PC-9 (cell line): ENCODE data around the gene DKC1. TPM values are rescaled to one million over a fixed set of nuclear protein-coding genes. Genes with fewer than 3 reads are reported as not detected.

Experiments used
- BruUV-seq: library from RNA; stranded (reverse); fragments of 400-500 nt; replicated peaks from 2 replicates; lab custom pipeline; 2021; lab: Mats Ljungman, UMichigan
- CTCF ChIA-PET: fragments of 300-600 bp; sonication (Branson Sonifier 250); formaldehyde crosslinking; loops from one replicate; lab custom pipeline; 2022; ENCODE audit warnings: antibody characterized with exemption; lab: Charles Lee
- POLR2A ChIA-PET: fragments of 300-600 bp; sonication (Branson Sonifier 250); formaldehyde crosslinking; loops from one replicate; lab custom pipeline; 2022; ENCODE audit warnings: antibody characterized with exemption; ENCODE audit not compliant: unreplicated experiment; lab: Charles Lee
- DNase-seq, 2 experiments: peaks; one replicate each; pipeline versions ENCODE4 v3.0.0 to v3.0.0-alpha.2; 2015 to 2022; ENCODE audit warnings: mixed read lengths in 1 of 2
- H2AFZ ChIP-seq: fragments of 200-600 bp; sonication (generic); 2 replicates; pipeline ENCODE4 v1.8.1; 2017; ENCODE audit warnings: antibody characterized with exemption
- H3F3A ChIP-seq: fragments of 200-600 bp; sonication (generic); 2 replicates; pipeline ENCODE4 v1.8.1; 2017; ENCODE audit warnings: antibody characterized with exemption, mild to moderate bottlenecking, low read depth; ENCODE audit not compliant: insufficient read depth
- H3K27ac ChIP-seq: fragments of 200-600 bp; sonication (generic); 2 replicates; pipeline ENCODE4 v1.6.1; 2016; ENCODE audit warnings: mixed run types
- H3K27me3 ChIP-seq: fragments of 200-600 bp; sonication (generic); 2 replicates; pipeline ENCODE4 v1.6.1; 2016; ENCODE audit warnings: low read depth, mixed run types; ENCODE audit not compliant: insufficient read depth
- H3K36me3 ChIP-seq: fragments of 200-600 bp; sonication (generic); 2 replicates; pipeline ENCODE4 v1.6.1; 2016; ENCODE audit warnings: low read depth, mixed run types
- H3K4me1 ChIP-seq: fragments of 200-600 bp; sonication (generic); replicated peaks from 2 replicates; pipeline ENCODE4 v1.6.1; 2016; ENCODE audit warnings: mixed run types; ENCODE audit not compliant: insufficient read depth
- H3K4me2 ChIP-seq: fragments of 200-600 bp; sonication (generic); 2 replicates; pipeline ENCODE4 v1.6.1; 2017; ENCODE audit warnings: mixed run types
- H3K4me3 ChIP-seq: fragments of 200-600 bp; sonication (generic); 2 replicates; pipeline ENCODE4 v1.6.1; 2016; ENCODE audit warnings: mixed run types
- H3K79me2 ChIP-seq: fragments of 200-600 bp; sonication (generic); 2 replicates; pipeline ENCODE4 v1.6.1; 2017; ENCODE audit warnings: low read depth, mixed run types
- H3K9me2 ChIP-seq: fragments of 200-600 bp; sonication (generic); 2 replicates; pipeline ENCODE4 v1.8.1; 2017; ENCODE audit warnings: mild to moderate bottlenecking; ENCODE audit not compliant: insufficient read depth
- H3K9me3 ChIP-seq: fragments of 200-600 bp; sonication (generic); 2 replicates; pipeline ENCODE4 v1.8.1; 2016; ENCODE audit warnings: low read depth; ENCODE audit not compliant: insufficient read depth
- H4K20me1 ChIP-seq: fragments of 200-600 bp; sonication (generic); 2 replicates; pipeline ENCODE4 v1.8.1; 2017; ENCODE audit not compliant: insufficient read depth
- EZH2 ChIP-seq: fragments of 200-600 bp; sonication (generic); IDR thresholded peaks from 2 replicates; pipeline ENCODE4 v1.8.0; 2017; ENCODE audit warnings: antibody characterized with exemption, low read depth
- intact Hi-C: fragments of 100-400 bp; cut with micrococcal nuclease; formaldehyde crosslinking; loops from one replicate; pipeline ENCODE4 v1.10.0; 2022; ENCODE audit not compliant: unreplicated experiment
- total RNA-seq: library from RNA; stranded (reverse); gene quantifications from 2 replicates; pipeline ENCODE4 v1.2.3, GENCODE V29; 2021
- TF ChIP-seq, protein P1 (sequence below): fragments of 200-600 bp; sonication (generic); conservative IDR thresholded peaks from 2 replicates; pipeline ENCODE4 v1.6.1; 2017; ENCODE audit warnings: mixed run types, antibody characterized with exemption, mild to moderate bottlenecking, moderate library complexity

DKC1 gene
- total RNA-seq, 1 experiment from 2014 or later: 101 TPM

DNA sequence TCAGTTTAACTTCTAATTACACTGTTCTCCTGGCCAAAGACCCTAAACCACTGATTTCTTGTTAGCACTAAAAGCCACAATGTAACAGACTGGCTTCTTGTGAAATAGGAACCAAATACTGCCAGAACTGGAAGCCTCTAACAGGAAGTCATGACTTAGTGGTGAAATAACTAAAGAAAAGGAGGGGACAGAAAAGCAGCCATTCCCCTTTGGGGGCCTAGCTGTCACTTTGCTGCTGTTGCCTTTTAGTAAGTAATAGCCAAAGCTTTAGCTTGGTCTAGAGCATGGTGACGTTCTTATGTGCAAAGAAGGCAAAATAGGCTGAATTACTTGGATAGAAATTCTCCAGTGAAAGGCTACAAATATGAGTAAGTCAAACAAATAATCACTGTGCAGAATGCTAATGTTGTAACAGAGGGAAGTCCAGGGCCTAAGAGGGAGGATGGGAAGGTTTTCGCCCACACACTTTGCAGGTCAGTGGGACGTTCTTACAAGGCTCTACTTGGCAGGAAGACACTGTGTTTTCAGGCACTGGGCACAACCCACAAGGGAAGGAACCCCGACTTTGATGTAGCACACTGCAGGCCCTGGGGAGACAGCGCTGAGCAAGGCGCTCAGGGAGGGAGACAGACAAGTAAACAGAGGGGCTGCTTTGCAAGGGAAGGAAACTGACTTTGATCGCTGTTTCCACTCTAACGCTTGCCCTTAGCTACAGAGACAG lies 28.4 kb upstream of the DKC1 start:
- no TSS peak for BruUV-seq
- no peaks in the 10 kb centered on the region for H3K9me3 ChIP-seq
- DNase-seq: no peak
- ChIA-PET POLR2A (no interaction called here), CTCF (no interaction called here)
- H4K20me1 ChIP-seq: no peaks in the 10 kb centered on the region
- no peaks in the 10 kb centered on the region for H3K36me3 ChIP-seq
- no peak overlapping the region for H3K27ac ChIP-seq
- no peaks in the 10 kb centered on the region for H3K27me3 ChIP-seq
- peaks cover 30% of the 10 kb centered on the region for H3K4me1 ChIP-seq
- no peaks in the 10 kb centered on the region for H3K9me2 ChIP-seq
- no peak overlapping the region for H3K4me3 ChIP-seq
- intact Hi-C loops: no loop called here
- TF ChIP-seq, protein P1, sequence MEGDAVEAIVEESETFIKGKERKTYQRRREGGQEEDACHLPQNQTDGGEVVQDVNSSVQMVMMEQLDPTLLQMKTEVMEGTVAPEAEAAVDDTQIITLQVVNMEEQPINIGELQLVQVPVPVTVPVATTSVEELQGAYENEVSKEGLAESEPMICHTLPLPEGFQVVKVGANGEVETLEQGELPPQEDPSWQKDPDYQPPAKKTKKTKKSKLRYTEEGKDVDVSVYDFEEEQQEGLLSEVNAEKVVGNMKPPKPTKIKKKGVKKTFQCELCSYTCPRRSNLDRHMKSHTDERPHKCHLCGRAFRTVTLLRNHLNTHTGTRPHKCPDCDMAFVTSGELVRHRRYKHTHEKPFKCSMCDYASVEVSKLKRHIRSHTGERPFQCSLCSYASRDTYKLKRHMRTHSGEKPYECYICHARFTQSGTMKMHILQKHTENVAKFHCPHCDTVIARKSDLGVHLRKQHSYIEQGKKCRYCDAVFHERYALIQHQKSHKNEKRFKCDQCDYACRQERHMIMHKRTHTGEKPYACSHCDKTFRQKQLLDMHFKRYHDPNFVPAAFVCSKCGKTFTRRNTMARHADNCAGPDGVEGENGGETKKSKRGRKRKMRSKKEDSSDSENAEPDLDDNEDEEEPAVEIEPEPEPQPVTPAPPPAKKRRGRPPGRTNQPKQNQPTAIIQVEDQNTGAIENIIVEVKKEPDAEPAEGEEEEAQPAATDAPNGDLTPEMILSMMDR: no peak
- TF ChIP-seq EZH2: no peak
- no peak overlapping the region for H3K4me2 ChIP-seq
- peaks cover 6% of the 10 kb centered on the region; the same call in 1 of the 2 replicates for H3F3A ChIP-seq
- no peaks in the 10 kb centered on the region for H3K79me2 ChIP-seq
- H2AFZ ChIP-seq: no peak overlapping the region

DNA sequence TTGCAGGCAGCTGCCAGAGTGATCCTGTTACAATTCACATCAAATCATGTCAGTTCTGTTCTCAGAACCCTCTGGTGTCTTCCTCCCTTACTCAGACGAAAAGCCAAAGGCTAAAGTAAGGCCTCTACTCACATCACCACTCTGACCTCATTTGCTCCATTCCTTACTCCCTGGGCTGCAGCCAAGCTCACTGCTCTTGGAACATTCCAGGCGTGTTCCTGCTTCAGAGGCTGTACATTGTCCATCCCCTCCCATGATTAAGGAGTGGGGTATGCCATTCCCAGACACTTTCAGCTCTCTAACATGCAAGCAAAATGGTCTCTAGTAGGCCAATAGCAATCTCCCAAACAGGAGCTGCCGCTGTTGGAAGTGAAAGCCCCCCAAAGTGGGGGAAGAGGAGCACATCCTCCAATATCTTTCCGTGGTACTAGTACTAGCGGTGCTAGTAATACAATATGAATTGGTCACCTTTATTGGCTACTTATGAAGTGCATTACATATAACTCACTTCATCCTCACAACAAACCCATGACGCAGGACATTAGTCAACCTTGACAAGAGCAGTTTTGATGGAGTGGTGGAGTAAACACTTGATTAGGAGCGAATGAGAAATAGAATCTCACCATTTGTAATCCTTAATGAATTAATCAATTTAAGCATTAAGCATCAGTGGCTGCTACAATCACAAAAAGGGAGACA lies 26.8 kb upstream of the DKC1 start:
- no peak overlapping the region for H3K27ac ChIP-seq
- CTCF ChIA-PET: no interaction called here
- BruUV-seq: no TSS peak

DNA sequence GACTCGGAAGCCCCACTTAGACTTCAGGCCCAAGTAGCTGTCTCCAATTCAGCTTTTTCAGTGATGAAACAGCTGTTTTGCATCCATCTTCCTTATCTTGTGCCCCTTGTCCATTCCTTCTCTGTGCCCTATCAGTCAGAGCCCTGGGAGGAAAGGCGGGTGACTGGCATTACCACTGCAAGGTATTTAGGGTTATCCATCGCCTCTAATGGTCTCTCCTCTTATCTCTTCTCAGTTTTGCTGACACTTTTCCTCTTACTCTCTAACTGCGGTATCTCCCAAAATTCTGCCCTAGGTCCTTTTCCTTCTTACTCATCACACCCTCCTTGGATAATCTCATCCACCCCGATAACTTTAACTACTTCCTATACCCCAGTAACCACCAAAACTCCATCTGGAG lies 25.5 kb upstream of the DKC1 start:
- Histone ChIP-seq H4K20me1 (no peaks in the 10 kb centered on the region), H3K79me2 (no peaks in the 10 kb centered on the region), H3K9me2 (no peaks in the 10 kb centered on the region), H3K4me3 (no peak overlapping the region), H3K27me3 (no peaks in the 10 kb centered on the region), H3K4me2 (no peak overlapping the region), H3F3A (peaks cover 6% of the 10 kb centered on the region; the same call in 1 of the 2 replicates), H3K27ac (no peak overlapping the region), H3K36me3 (no peaks in the 10 kb centered on the region), H3K4me1 (peaks cover 13% of the 10 kb centered on the region), H3K9me3 (no peaks in the 10 kb centered on the region), H2AFZ (no peak overlapping the region)
- POLR2A ChIA-PET: no interaction called here
- TF ChIP-seq EZH2: no peak
- TF ChIP-seq, protein P1: no peak
- intact Hi-C loops: no loop called here
- no TSS peak for BruUV-seq
- no peak for DNase-seq
- CTCF ChIA-PET: no interaction called here

More for the DNA sequence above, 26.8 kb upstream of the DKC1 start:
- Histone ChIP-seq H4K20me1 (no peaks in the 10 kb centered on the region), H3K4me1 (peaks cover 21% of the 10 kb centered on the region), H3K9me2 (no peaks in the 10 kb centered on the region), H3K36me3 (no peaks in the 10 kb centered on the region), H3K27me3 (no peaks in the 10 kb centered on the region), H3F3A (peaks cover 6% of the 10 kb centered on the region; the same call in 1 of the 2 replicates), H3K4me2 (no peak overlapping the region), H3K9me3 (no peaks in the 10 kb centered on the region), H3K4me3 (no peak overlapping the region), H2AFZ (no peak overlapping the region), H3K79me2 (no peaks in the 10 kb centered on the region)
- intact Hi-C loops: no loop called here
- no peak for DNase-seq
- TF ChIP-seq, protein P1: no peak
- no peak for TF ChIP-seq EZH2
- POLR2A ChIA-PET: no interaction called here
